Mesothelial cell of epicardium (in vitro differentiated cells): ENCODE measurements around the gene SLC1A4. TPM values are rescaled to one million over a fixed set of nuclear protein-coding genes. Genes with fewer than 3 reads are reported as not detected.

Experiments used
- DNase-seq, 2 experiments: peaks; one replicate each; pipeline ENCODE4 v3.0.0; 2021; ENCODE audit warnings: low spot score in 2 of 2; ENCODE audit not compliant: unreplicated experiment in 2 of 2
- H3K27ac Mint-ChIP-seq: 2 replicates; pipeline ENCODE4 v1.8.0; 2021; ENCODE audit warnings: mixed read lengths
- H3K27me3 Mint-ChIP-seq: 2 replicates; pipeline ENCODE4 v1.8.0; 2021; ENCODE audit warnings: low read depth, mixed read lengths
- H3K36me3 Mint-ChIP-seq: 2 replicates; pipeline ENCODE4 v1.8.0; 2021; ENCODE audit warnings: mixed read lengths
- H3K4me1 Mint-ChIP-seq: 2 replicates; pipeline ENCODE4 v1.8.0; 2021; ENCODE audit warnings: mixed read lengths
- H3K4me3 Mint-ChIP-seq: 2 replicates; pipeline ENCODE4 v1.8.0; 2021; ENCODE audit warnings: mild to moderate bottlenecking, moderate library complexity, mixed read lengths
- H3K9me3 Mint-ChIP-seq: 2 replicates; pipeline ENCODE4 v1.8.0; 2021; ENCODE audit warnings: mixed read lengths
- total RNA-seq: library from RNA; stranded (reverse); gene quantifications from 3 replicates; pipeline ENCODE4 v1.2.1, GENCODE V29; 2021
- TF ChIP-seq, protein P1 (sequence below): fragments of 200-600 bp; sonication (generic); IDR thresholded peaks from one replicate; pipeline ENCODE4 v1.5.0; 2021; ENCODE audit warnings: antibody characterized with exemption; ENCODE audit not compliant: unreplicated experiment

Gene SLC1A4
- total RNA-seq, 1 donor from 2014 or later = 5.3 TPM

DNA sequence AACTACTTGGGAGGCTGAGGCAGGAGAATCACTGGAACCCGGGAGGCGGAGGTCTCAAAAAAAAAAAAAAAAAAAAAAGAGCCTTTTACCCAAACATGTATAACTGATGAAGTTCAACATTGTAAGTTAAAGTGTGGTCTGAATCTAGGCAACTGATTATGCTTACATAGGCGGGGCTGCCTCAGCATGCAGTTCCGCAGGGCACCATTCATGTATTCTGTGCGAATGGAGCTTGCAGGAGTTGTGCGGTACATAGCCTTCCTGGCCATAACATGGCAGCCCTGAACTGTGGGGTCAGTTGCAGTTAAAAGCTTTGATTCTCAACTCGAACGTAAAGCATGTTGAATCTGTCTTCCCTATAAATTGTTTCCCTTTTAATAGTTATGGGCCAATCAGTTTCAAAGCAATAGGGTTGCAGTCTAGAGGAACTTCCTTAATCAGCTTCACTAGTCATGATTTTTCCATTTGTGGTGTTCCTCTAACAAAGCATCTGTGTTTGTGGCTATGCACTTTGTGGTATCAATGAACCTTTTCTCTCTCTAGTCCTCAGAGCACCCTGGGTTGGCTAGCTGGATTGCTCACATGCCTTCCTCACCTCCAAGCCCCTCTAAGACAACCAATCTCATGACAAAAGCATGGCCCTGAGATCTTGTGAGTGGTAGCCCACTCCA, 36.4 kb downstream of the SLC1A4 start:
- Mint-ChIP-seq H3K4me3 (no peak overlapping the region), H3K27ac (no peak overlapping the region), H3K9me3 (no peaks in the 10 kb centered on the region), H3K27me3 (no peaks in the 10 kb centered on the region), H3K36me3 (no peaks in the 10 kb centered on the region), H3K4me1 (peaks cover 3% of the 10 kb centered on the region)
- no peak for DNase-seq
- TF ChIP-seq, protein P1, sequence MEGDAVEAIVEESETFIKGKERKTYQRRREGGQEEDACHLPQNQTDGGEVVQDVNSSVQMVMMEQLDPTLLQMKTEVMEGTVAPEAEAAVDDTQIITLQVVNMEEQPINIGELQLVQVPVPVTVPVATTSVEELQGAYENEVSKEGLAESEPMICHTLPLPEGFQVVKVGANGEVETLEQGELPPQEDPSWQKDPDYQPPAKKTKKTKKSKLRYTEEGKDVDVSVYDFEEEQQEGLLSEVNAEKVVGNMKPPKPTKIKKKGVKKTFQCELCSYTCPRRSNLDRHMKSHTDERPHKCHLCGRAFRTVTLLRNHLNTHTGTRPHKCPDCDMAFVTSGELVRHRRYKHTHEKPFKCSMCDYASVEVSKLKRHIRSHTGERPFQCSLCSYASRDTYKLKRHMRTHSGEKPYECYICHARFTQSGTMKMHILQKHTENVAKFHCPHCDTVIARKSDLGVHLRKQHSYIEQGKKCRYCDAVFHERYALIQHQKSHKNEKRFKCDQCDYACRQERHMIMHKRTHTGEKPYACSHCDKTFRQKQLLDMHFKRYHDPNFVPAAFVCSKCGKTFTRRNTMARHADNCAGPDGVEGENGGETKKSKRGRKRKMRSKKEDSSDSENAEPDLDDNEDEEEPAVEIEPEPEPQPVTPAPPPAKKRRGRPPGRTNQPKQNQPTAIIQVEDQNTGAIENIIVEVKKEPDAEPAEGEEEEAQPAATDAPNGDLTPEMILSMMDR = no peak

DNA sequence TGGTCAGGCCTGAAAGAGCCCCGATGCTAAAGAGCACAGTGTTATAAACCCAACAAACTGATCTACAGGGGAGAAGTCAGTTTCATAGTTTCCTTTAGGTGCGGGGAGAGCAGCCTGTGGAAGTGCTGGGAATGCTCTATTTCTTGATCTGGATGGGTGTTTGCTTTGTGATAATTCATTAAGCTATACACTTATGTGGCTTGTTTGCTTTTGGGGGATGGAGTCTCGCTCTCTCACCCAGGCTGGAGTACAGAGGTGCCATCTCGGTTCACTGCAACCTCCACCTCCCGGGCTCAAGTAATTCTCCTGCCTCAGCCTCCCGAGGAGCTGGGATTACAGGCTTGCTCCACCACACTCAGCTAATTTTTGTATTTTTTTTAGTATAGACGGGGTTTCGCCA, 37.0 kb downstream of the SLC1A4 start:
- TF ChIP-seq, protein P1 = no peak
- no peak for DNase-seq
- no peaks in the 10 kb centered on the region for H3K9me3 Mint-ChIP-seq
- no peak overlapping the region for H3K4me3 Mint-ChIP-seq
- H3K36me3 Mint-ChIP-seq = no peaks in the 10 kb centered on the region
- H3K4me1 Mint-ChIP-seq = peaks cover 3% of the 10 kb centered on the region
- H3K27ac Mint-ChIP-seq = no peak overlapping the region
- H3K27me3 Mint-ChIP-seq = no peaks in the 10 kb centered on the region

DNA sequence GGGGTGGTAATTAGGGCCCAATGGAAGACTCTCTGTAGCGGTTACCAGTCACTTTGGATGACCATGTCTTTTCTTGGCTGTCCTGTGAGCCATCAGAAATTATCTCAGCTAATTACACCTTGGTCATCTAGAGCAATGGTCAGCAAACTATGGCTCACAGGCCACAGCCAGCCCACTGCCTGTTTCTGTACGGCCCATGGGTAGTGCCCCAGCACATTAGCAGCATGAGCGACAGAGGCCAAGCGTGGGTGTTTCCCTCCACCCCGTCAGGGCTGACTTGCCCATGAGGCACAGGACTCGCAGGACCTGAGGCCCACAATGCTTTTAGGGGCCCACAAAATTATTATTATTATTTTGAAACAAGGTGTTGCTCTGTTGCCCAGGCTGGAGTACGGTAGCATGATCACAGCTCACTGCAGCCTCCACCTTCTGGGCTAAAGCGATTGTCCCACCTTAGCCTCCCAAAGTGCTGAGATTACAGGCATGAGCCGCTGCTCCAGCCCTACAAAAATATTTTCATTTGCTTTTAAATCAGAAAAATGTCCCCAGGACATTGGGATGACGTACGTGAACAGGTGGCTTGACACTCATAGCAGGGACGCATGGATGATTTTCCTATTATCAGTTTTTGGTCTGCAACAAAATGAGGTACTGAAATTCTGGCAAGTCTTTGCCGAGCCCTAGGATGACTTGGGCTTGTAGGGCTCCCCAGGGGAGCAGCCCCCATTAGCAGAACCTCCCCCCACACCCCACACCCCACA, 37.7 kb downstream of the SLC1A4 start:
- peaks cover 5% of the 10 kb centered on the region for H3K4me1 Mint-ChIP-seq
- no peaks in the 10 kb centered on the region for H3K9me3 Mint-ChIP-seq
- H3K27ac Mint-ChIP-seq = no peak overlapping the region
- no peaks in the 10 kb centered on the region for H3K27me3 Mint-ChIP-seq
- no peak overlapping the region for H3K4me3 Mint-ChIP-seq
- TF ChIP-seq, protein P1 = no peak
- DNase-seq = no peak
- H3K36me3 Mint-ChIP-seq = no peaks in the 10 kb centered on the region

DNA sequence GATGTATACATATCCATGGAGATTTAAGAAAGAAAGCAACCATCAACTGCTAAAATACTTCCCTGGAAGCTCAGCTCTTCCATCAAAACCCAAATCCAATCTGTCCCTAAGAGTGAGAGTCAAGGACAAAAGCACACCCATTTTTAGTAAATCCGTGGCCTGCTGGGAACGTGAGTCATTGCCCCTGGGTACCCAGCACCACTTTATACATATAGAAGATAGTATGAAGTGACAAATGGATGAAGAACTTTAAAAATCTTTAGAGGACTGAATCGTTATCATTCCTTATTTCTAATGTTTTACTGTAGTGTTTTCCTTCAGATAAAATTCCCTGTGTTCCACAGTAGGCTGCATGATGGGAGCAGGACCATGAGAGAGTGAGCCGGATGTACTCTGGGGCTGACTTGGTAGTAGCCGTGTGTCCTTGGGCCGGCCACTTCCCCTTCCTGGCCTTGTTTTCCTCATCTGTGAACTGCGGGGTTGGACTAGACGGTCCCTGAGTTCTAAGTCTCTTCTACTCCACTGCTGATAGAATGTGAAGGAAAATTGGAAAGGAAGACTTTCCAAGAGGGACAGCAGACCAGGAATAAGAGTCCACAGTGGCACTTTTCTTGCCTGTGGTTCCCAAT, 38.5 kb downstream of the SLC1A4 start:
- H3K4me3 Mint-ChIP-seq = no peak overlapping the region
- H3K27me3 Mint-ChIP-seq = no peaks in the 10 kb centered on the region
- no peak for DNase-seq
- H3K36me3 Mint-ChIP-seq = no peaks in the 10 kb centered on the region
- H3K4me1 Mint-ChIP-seq = peaks cover 13% of the 10 kb centered on the region
- TF ChIP-seq, protein P1 = no peak
- no peak overlapping the region for H3K27ac Mint-ChIP-seq
- H3K9me3 Mint-ChIP-seq = no peaks in the 10 kb centered on the region

DNA sequence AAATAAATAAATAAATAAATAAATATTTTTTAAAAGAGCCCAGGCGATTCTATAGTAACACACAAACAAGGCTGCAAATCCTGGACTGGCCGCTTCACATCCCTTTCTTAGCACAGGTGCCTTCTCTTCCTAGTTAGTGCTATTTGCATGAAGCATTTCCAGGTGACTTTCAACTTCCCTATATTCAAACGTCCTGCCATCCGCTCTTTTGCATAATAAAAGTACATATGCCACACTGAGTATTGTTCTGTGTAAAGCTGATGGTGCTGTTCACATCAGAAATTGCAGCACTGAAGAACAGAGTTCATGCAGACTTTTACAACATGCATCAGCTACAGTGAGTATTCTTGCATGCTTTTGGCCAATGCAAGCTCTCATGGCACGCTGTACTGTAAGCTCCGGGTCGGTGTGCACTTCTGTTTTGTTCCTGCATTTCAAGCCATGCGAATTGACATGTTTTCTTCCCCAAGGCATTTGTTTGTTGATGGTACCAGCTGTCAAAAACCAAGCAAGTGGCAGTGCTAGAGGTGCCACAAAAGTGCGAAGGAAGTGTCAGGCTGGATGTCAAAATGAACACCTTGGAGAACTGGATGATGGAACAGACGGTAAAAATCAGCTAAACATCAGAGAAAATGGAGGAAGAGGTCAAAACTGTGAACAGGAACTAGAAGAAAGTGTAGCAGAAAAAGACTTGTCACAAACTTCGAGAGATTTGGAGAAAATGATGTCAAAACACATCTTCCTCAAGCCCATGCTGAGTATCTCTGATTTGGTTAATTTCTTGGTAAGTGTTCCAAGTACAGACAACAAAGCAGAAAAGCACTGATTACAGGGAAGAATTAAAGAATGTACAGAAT, 41.5 kb downstream of the SLC1A4 start:
- Mint-ChIP-seq H3K27ac (no peak overlapping the region), H3K27me3 (no peaks in the 10 kb centered on the region), H3K4me3 (no peak overlapping the region), H3K9me3 (no peaks in the 10 kb centered on the region), H3K36me3 (no peaks in the 10 kb centered on the region), H3K4me1 (peaks cover 13% of the 10 kb centered on the region)
- DNase-seq = no peak
- TF ChIP-seq, protein P1 = no peak
